Bronchial epithelial cell (primary cell): ENCODE measurements around the gene IQCB1. TPM values are rescaled to one million over a fixed set of nuclear protein-coding genes. Genes with fewer than 3 reads are reported as not detected.
"Not testable (repeated sequence)": the region's sequence is repeated elsewhere in the genome, so short reads cannot be mapped to it uniquely, and the experiment has no call there.

Source experiments
- DNase-seq: peaks from one replicate; pipeline ENCODE4 v3.0.0-alpha.2; 2010; ENCODE audit warnings: low read depth
- FAIRE-seq: peaks from 2 replicates; lab custom pipeline; 2011; peaks lifted over from hg19 to GRCh38; lab: Jason Lieb, UNC
- H3K27me3 ChIP-seq: 2 replicates; pipeline ENCODE4 v1.5.1; 2011; ENCODE audit warnings: low read length; ENCODE audit not compliant: control insufficient read depth, insufficient read depth
- H3K36me3 ChIP-seq: 2 replicates; pipeline ENCODE4 v1.5.1; 2011; ENCODE audit warnings: low read length; ENCODE audit not compliant: control insufficient read depth, insufficient read depth
- H3K4me3 ChIP-seq: 2 replicates; pipeline ENCODE4 v1.5.1; 2011; ENCODE audit warnings: mild to moderate bottlenecking, low read depth, low read length, control low read depth
- total RNA-seq: library from RNA; depleted of rRNA; stranded (reverse); fragments of >200 nt; gene quantifications from 2 replicates; pipeline ENCODE4 v1.2.1, GENCODE V29; 2014
- TF ChIP-seq, protein P1 (sequence below): IDR thresholded peaks from 2 replicates; pipeline ENCODE4 v1.5.1; 2011; ENCODE audit warnings: mild to moderate bottlenecking, moderate library complexity, low read length, control low read depth, inconsistent platforms; ENCODE audit not compliant: insufficient read depth, severe bottlenecking

IQCB1 gene
- total RNA-seq, 1 donor from 2014 or later, result 34.0 TPM

DNA sequence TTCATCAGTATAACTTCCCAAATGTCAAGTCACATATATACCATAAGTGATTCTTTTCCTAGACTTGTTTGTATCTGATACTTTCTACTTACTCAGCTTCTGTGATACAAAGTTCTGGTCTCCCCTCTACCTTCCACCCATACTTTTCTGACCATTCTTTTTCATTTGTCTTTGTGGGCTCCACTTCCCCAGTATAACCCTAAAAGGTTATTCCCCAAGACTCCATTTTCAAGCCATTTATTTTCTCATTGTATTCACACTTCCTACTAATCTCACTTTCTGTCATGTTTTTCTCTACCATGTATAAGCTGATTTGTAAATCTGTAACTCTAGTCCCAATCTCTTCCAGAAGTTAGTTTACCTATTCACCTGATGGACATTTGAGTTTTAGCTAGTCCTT lies 34.0 kb downstream of the IQCB1 start:
- Histone ChIP-seq H3K36me3 (no peaks in the 10 kb centered on the region), H3K4me3 (no peak overlapping the region), H3K27me3 (no peaks in the 10 kb centered on the region)
- DNase-seq (no peak), FAIRE-seq (no peak)
- TF ChIP-seq, protein P1, sequence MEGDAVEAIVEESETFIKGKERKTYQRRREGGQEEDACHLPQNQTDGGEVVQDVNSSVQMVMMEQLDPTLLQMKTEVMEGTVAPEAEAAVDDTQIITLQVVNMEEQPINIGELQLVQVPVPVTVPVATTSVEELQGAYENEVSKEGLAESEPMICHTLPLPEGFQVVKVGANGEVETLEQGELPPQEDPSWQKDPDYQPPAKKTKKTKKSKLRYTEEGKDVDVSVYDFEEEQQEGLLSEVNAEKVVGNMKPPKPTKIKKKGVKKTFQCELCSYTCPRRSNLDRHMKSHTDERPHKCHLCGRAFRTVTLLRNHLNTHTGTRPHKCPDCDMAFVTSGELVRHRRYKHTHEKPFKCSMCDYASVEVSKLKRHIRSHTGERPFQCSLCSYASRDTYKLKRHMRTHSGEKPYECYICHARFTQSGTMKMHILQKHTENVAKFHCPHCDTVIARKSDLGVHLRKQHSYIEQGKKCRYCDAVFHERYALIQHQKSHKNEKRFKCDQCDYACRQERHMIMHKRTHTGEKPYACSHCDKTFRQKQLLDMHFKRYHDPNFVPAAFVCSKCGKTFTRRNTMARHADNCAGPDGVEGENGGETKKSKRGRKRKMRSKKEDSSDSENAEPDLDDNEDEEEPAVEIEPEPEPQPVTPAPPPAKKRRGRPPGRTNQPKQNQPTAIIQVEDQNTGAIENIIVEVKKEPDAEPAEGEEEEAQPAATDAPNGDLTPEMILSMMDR, result no peak

DNA sequence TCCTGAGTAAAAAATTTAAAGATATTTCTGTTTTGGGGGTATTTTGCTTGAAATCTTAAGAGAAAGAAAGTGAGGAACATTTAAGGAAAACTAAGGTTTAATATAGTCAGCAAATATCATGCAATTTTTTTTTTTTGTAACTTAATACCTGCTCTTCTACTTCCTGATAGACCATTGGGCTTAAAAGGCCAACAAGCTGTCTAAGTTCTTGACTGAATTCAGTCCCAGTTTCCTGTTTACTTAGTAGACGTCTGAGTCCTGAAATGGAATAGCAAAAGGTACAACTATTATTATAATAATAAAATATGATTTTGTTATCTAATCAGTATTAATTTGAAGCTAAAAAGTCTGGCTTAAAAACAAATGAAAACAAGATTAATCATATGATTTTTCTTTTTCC lies 37.9 kb downstream of the IQCB1 start:
- Histone ChIP-seq H3K4me3 (no peak overlapping the region), H3K27me3 (no peaks in the 10 kb centered on the region), H3K36me3 (no peaks in the 10 kb centered on the region)
- DNase-seq, result no peak
- TF ChIP-seq, protein P1, result no peak
- FAIRE-seq, result no peak

DNA sequence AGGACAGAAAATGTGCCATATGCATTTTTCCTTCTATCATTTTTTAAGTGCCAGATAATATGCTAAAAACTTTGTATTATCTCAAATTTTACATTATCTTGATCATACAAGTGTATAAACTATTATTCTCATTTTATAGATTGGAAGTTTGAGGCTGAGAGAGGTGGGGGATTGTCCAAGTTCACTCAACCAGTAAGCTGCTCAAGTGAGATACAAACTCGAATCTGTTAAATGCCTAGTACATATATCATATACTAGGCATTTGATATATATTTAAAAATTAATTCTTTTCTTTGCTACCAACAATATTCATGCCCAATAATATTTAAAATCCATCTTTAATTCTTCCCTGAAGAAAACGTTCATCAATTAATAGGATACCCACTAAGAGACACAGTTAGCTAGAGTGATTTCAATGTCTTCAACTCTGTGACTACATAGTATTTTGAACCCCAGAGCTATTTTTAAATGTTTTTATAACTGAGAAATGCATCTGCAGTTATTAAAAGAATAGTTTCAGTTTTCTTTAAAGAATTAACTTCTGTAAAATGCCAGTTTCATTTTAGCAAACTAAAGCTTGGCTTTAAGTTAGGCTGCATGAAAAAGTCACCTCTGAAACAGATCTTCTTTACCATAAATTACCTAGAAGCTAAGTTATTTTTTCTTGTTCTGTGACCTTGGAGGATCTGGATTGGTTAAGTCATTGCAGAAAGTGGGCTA lies 40.4 kb downstream of the IQCB1 start:
- TF ChIP-seq, protein P1, result no peak
- Histone ChIP-seq H3K4me3 (no peak overlapping the region), H3K36me3 (no peaks in the 10 kb centered on the region), H3K27me3 (no peaks in the 10 kb centered on the region)
- DNase-seq (no peak), FAIRE-seq (no peak)

DNA sequence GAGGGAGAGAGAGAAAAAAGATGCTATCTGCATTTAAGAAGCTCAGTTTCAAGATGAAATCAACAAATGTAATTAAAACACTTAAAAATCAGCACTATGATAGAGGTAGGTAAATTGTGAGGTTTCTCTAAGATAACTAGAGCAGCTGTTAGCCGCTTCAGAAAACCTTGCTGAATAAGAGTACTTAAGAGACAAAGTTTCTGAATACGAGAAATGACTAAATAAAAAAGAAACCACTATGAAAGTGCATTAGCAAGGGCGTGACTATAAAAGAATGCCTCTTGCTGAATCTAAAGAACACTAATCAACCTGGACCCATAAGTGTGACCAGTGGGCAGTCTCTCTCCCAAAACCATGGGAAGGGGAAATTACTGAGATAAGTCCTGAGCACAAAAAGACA lies 41.8 kb downstream of the IQCB1 start:
- peaks cover 4% of the 10 kb centered on the region for H3K36me3 ChIP-seq

DNA sequence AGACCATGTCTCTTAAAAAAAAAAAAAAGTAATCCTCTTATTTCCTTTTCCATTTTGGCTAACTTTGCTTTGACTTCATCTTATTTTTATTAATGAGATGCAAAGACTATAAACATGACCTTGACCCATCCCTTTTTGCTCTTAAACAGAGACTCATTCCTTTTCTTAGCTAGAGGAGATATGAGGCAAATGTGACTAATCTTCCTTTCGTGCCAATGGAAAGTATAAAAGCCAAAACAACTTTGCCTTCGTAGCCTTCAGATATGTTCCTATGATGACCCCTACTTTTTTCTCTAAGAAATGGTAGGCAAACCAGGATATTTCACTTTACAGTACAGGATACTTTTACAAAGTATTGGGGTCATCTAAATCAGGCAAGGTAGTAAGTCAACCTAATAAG lies 48.4 kb downstream of the IQCB1 start:
- TF ChIP-seq, protein P1, result no peak
- H3K36me3 ChIP-seq, result peaks cover 5% of the 10 kb centered on the region
- no peak overlapping the region for H3K4me3 ChIP-seq
- H3K27me3 ChIP-seq, result no peaks in the 10 kb centered on the region
- no peak for FAIRE-seq
- DNase-seq, result no peak

More for the DNA sequence above, 41.8 kb downstream of the IQCB1 start:
- FAIRE-seq, result no peak
- TF ChIP-seq, protein P1, result no peak
- Histone ChIP-seq H3K4me3 (no peak overlapping the region), H3K27me3 (no peaks in the 10 kb centered on the region)
- DNase-seq, result no peak

DNA sequence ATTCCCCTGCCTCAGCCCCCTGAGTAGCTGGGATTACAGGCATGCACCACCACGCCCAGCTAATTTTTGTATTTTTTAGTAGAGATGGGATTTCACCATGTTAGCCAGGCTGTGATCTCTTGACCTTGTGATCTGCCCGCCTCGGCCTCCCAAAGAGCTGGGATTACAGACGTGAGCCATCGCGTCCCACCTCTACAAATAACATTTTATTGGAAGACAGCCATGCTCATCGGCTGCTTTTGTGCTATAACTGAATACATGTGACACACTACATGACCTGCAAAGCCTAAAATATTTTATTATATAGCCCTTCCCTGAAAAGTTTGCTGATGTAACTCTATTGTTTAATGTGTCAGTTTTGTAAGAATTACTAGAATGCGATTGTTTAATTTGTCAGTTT lies 52.1 kb downstream of the IQCB1 start:
- H3K4me3 ChIP-seq, H3K27me3 ChIP-seq, DNase-seq, H3K36me3 ChIP-seq, FAIRE-seq: not testable (repeated sequence)
